K562 (cell line): ENCODE measurements around the gene EFCAB8.

ENCODE experiments used
- HDAC3 ChIP-seq: fragments of 450-650 bp; IDR thresholded peaks from 2 replicates; pipeline ENCODE4 v1.6.1; 2018; ENCODE audit warnings: borderline replicate concordance, mild to moderate bottlenecking, moderate library complexity; ENCODE audit not compliant: partially characterized antibody
- MAZ ChIP-seq, 2 experiments: fragments of 450-650 bp in 1 of 2; sonication (generic) in 1 of 2; formaldehyde crosslinking; IDR thresholded peaks in 1 of 2; conservative IDR thresholded peaks in 1 of 2; 2 replicates each; pipeline versions ENCODE4 v1.4.0 to v1.5.0; 2020; ENCODE audit warnings: mild to moderate bottlenecking in 1 of 2, missing genetic modification reagents in 1 of 2
- NR2C1 ChIP-seq, 2 experiments: fragments of 450-650 bp; IDR thresholded peaks; 2 replicates each; pipeline ENCODE4 v1.6.1; 2017; ENCODE audit warnings: mild to moderate bottlenecking in 2 of 2, antibody characterized with exemption in 1 of 2, inconsistent platforms in 1 of 2, missing compliant biosample characterization in 1 of 2, missing genetic modification characterization in 1 of 2

DNA sequence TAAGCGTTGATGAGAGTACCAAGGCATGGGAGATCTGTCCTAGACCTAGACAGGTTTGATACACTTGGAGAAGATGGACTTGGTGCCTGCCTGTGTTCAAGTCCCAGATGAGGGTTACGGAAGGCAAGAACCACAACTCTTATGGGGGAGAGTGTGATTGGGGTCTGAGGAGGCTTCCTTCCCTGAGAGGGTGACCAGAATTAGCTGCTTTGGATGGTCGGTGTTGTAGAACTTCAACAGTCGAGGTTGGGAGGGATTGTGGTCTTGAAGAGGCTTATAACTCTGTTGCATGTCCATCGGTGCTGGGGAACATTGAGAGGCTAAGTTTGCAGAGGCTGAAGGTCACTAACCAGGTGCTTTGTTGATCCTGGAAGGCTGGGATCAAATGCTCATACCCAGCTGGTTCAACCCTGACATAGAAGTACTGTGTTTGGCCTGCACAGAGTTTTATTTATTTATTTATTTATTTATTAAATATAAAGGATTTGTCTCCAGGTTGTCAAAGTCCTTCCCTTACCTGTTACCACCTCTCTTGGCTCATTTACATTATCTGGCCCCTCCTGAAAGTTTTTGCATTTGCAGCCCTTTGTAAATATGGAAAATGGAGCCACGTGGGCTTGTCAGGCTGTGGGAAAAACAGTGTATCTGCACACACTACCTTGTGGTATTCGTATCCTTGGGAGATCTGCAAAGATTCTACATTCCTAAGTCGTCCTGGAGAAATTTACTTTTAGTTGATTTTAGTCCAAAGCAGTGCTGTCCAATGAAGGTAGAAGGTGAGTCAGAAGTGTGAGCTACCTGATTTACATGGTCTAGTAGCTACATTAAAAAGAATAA is 15.8 kb upstream of the EFCAB8 start:
- no peak for TF ChIP-seq HDAC3
- TF ChIP-seq NR2C1 (IDR thresholded peaks at IDR 0.05), result no peak
- no peak for TF ChIP-seq NR2C1 (tag; IDR thresholded peaks at IDR 0.05)
- no peak for TF ChIP-seq MAZ (CRISPR knock-in tag; conservative IDR thresholded peaks at IDR 0.05 in 1 of 2, IDR thresholded peaks at IDR 0.05 in 1 of 2)
